HG03432 (cell line): ENCODE data around the gene OPRD1.
A peak's percentile ranks its signal among the peaks of the same experiment; 100 is the strongest.

Experiments
- ATAC-seq: cut with Tn5 transposase; IDR thresholded peaks from one replicate; pipeline ENCODE4 v1.9.1; 2021; ENCODE audit warnings: mild to moderate bottlenecking, moderate library complexity; ENCODE audit not compliant: unreplicated experiment

The OPRD1 gene

DNA sequence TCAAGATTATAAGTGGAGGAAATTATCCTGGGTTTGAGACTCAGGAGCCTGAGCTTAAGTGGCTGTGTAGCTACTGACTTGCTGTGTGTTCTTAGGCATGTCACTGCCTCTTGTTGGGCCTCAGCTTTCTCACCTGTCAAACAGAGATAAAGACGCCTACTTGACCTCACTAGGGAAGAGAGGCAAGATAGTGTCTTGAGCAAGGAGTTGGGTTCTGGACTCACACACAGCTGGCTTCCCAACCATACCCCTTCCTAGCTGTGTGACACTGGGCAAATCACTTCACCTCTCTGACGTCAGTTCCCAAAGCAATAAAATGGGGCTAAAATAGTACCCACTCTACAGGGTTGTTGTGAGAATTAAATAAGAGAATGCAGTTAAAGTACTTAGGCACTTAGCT is 90.8 kb downstream of the OPRD1 start:
- ATAC-seq = no peak

DNA sequence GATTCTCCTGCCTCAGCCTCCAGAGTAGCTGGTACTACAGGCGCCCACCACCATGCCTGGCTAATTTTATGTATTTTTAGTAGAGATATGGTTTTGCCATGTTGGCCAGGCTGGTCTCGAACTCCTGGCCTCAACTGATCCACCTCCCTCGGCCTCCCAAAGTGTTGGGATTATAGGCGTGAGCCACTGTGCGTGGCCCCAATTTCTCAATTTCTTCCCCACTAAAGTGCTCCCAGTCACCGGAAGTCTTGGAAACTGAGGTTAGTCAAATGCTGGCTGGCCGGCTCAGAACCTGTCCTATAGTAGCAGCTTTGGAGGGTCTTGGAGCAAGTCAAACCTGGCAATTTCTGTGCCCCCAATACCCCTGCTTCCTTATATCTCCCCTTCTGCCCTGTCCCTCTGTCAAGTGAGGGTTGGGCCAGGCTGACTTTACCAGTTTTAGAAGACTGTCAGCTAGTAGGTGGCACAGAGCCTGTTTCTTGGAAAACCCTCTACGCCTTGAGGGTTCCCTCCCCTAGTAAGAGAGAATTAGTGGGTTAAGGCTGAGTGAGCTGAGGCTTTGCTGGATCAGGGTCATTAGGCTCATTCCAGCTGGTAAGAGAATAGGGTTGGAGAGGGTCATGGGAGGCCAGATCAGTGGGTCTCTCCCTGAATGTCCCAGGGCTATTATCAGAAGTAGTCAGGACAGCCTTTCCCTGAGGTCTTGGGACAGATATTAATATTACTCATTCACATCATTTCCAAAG is 94.1 kb downstream of the OPRD1 start:
- no peak for ATAC-seq

- no peak for ATAC-seq
These were observed 97.2 kb downstream of the OPRD1 start for GRCh38 chr1:28909198-28909597.

DNA sequence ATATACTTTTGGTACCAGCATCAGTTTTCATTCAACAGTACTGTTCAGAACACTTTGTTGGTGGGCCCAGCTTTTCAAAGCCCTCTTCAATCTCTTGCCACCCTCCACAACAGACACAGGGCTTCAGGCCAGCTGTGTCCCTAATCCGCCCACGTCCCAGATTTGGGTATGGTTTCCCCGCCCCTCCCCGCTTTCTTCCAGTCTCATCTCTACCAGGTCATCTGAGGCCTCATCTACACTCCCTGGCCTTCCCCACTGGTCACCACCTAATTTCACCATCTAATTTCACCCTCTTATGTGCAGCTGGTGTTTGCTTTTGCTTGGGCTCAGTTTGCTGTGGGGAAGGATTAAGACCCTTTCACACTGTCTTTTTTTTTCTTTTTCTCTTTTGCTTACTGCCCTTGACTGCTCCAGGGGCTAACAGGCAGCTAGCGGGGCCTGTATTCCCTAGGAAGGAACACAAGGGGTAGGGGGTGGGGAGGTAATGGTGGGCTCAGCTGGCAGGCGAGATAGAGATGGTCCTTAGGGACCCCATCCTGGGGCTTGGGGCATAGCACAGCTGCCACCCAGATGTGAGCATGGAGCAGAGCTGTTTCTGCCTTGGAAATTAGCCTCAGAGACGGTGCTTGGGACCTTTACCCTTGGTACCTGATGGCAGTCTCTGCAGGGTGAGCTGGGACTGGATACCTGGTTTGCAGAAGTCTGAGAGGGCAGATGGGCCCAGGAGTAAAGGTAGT is 98.6 kb downstream of the OPRD1 start:
- ATAC-seq = no peak

DNA sequence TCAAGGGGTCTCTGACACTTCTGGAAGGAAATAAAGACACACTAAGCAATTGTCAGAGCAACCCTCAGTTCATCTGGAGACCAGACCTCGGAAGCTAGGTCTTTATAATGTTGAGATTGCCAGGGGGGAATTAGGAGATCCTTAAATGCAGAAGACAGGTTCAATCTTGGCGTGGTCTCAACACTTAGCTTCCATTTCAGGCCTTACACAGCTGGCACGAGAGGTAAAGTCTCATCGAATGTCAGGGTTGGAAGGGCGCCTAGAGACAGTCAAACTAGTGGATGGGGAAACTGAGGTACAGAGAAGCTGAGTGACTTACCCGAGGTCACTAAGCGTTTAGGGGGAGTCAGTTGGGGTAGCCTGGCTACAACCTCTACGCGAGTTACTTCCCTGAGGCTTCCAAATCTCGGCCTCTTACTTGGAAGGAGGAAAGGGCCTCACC is 101.8 kb downstream of the OPRD1 start:
- ATAC-seq = no peak

GRCh38 chr1:28914228-28915030 is 102.5 kb downstream of the OPRD1 start, which contains the start of gene EPB41:
TSS of gene EPB41 (plus strand) at chr1:28914569. CDS start at chr1:28987438, 72,869 bp downstream.
- peak; percentile 82 for ATAC-seq

DNA sequence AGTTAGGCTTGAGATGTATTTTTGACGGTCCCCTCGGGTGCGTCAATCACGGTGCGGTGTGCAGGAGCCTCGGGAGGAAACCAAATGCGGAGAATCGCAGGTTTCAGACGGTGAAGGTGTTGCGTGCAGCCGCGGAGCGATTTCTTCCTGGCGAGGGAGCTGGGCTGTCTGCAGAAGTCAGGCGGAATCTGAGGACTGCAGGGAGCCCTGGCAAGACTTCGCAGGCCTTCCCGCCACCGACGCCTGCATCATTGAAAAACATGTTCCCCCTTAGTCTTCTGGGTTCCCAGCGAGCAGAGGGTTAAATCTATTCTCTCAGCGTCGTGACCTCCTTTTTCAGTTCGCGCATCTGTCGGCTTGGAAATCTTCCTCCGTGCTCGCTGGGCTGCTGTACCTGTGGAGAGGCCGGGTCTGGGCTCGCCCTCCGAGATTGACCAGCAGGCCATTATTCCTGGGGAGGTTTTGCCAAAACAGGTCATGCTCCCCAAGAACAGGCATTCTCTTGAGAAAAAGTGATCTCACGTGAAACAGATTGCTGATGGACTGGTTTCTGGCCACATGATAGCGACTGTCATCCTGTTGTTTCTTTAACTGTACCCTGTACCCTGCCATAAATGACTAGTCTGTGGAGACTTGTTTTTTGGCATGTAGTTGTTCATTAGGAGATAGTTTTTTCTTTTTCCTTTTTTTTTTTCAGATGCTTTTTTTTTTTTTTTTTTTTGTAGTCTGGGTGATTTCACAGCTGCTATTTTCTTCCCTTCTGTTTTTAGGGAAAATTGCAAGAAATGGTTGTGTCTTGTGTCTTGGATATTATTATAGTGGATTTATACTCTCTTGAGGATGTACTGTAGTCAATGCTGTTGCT is 103.3 kb downstream of the OPRD1 start:
- peak; percentile 2 for ATAC-seq

DNA sequence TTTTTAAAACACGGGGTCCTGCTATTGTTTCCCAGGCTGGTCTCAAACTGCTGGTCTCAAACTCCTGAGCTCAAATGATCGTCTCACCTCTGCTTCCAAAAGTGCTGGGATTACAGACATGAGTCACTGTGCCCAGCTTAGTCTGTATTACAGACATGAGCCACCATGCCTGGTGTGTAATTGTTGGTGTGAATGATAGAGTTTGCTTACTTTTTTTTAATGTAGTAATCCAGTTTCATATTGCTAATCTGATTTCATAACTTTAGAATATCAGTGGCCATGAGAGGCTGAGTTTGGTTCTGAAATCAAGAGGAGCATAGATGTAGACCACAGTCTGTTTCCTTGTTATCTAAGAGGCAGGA is 105.8 kb downstream of the OPRD1 start:
- ATAC-seq = no peak
